ENCODE data around the gene NAA15.
"Not testable (repeated sequence)": the region's sequence is repeated elsewhere in the genome, so short reads cannot be mapped to it uniquely, and the experiment has no call there.

Gene NAA15

DNA sequence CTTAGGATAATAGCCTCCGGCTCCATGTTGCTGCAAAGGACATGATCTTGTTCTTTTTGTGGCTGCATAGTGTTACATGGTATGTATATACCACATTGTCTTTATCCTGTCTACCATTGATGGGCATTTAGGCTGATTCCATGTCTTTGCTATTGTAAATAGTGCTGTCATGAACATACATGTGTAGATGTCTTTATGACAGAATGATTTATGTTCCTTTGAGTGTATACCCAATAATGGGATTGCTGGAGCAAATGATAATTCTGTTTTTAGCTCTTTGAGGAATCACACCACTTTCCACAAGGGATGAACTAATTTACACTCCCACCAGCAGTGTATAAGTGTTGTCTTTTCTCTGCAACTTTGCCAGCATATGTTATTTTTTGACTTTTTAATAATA lies 157.2 kb downstream of the NAA15 start:
- TF ChIP-seq, protein P1, sequence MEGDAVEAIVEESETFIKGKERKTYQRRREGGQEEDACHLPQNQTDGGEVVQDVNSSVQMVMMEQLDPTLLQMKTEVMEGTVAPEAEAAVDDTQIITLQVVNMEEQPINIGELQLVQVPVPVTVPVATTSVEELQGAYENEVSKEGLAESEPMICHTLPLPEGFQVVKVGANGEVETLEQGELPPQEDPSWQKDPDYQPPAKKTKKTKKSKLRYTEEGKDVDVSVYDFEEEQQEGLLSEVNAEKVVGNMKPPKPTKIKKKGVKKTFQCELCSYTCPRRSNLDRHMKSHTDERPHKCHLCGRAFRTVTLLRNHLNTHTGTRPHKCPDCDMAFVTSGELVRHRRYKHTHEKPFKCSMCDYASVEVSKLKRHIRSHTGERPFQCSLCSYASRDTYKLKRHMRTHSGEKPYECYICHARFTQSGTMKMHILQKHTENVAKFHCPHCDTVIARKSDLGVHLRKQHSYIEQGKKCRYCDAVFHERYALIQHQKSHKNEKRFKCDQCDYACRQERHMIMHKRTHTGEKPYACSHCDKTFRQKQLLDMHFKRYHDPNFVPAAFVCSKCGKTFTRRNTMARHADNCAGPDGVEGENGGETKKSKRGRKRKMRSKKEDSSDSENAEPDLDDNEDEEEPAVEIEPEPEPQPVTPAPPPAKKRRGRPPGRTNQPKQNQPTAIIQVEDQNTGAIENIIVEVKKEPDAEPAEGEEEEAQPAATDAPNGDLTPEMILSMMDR (IDR thresholded peaks at IDR 0.05; ENCODE audit: low read depth, low read length) = no peak
- H3K4me3 ChIP-seq (ENCODE audit: low read depth, low read length) = no peak overlapping the region

DNA sequence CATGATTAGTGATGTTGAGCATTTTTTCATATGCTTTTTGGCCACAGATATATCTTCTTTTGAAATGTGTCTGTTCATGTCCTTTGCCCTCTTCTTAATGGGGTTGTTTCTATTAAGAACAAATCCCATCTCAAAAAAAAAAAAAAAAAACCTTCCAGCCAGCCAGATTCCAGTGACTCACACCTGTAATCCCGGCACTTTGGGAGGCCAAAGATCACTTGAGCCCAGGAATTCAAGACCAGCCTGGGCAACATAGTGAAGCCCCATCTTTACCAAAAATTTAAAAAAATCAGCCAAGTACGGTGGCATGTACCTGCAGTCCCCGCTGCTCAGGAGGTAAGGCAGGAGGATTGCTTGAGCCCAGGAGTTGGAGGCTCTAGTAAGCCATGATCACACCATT lies 157.7 kb downstream of the NAA15 start:
- TF ChIP-seq, protein P1 (IDR thresholded peaks at IDR 0.05; ENCODE audit: low read depth, low read length) = no peak
- H3K4me3 ChIP-seq (ENCODE audit: low read depth, low read length) = no peak overlapping the region

DNA sequence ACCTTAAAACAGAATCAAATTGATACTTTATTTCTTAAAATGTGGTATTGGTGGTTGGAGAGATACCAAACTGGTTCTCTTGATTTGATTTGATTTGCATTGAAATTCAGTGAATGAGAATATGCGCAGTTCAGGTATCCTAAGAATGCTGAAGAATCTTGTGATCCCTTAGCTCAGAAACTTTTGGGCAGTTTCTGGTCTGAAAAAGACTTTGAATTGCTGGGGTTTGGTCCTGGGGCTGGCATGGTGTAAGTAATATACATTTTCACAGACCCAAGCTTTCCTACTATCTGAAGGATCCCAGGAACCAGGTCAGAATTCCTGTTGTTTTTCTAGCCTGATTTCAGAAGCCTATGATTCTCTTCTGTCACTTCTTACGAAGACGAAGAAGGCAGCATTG lies 159.3 kb downstream of the NAA15 start:
- TF ChIP-seq, protein P1 (IDR thresholded peaks at IDR 0.05; ENCODE audit: low read depth, low read length) = no peak
- no peak overlapping the region for H3K4me3 ChIP-seq (ENCODE audit: low read depth, low read length)

DNA sequence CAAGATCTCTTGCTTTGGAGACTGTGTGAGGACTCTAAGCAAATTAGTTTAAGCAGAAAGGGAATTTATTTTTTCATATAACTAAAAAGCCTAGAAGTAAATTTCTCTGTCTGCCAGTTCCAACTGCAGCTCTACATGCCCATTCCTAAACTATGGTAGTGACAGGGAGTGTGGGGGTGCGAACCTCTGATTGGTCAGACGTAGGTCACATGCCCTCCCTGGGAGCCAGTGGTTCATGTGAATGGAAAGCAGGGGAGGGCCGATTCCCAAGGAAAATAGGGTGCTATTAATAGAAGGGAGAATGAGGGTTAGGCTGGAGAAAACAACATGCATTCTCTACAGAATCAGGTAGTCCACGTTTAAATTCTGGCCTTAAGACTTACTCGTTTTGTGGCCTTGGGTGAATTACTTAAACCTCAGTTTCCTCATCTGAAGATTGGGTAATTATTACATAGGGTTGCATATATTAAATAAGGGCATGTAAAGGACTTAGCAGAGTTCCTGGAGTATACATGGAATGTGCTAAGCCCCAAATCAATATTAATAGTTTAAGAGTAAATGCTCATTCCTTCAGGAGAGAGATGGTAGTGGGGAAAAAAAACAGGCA lies 159.8 kb downstream of the NAA15 start:
- H3K4me3 ChIP-seq (ENCODE audit: low read depth, low read length) = no peak overlapping the region
- TF ChIP-seq, protein P1 (IDR thresholded peaks at IDR 0.05; ENCODE audit: low read depth, low read length) = no peak

DNA sequence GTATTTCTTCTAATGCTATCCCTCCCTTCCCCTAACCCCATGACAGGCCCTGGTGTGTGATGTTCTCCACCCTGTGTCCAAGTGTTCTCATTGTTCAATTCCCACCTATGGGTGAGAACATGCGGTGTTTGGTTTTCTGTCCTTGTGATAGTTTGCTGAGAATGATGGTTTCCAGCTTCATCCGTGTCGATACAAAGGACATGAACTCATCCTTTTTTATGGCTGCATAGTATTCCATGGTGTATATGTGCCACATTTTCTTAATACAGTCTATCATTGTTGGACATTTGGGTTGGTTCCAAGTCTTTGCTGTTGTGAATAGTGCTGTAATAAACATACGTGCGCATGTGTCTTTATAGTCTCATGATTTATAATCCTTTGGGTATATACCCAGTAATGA lies 163.2 kb downstream of the NAA15 start:
- H3K4me3 ChIP-seq (ENCODE audit: low read depth, low read length) = not testable (repeated sequence)

DNA sequence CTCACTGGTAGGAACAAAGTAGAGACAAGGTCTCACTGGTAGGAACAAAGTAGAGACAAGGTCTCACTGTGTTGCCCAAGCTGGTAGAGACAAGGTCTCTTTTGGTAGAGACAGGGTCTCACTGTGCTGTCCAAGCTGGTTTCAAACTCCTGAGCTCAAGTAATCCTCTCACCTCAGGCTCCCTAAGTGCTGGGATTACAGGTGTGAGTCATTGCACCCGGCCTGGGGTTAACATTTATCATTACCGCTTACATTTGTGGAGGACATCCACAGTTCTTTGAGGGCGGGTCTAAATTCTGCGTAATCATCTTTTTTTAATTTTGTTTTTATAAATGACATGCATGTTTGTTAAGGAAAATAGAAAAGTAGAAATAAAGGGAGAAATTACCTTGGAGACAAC lies 164.6 kb downstream of the NAA15 start:
- TF ChIP-seq, protein P1 (IDR thresholded peaks at IDR 0.05; ENCODE audit: low read depth, low read length) = no peak
- no peak overlapping the region for H3K4me3 ChIP-seq (ENCODE audit: low read depth, low read length)

DNA sequence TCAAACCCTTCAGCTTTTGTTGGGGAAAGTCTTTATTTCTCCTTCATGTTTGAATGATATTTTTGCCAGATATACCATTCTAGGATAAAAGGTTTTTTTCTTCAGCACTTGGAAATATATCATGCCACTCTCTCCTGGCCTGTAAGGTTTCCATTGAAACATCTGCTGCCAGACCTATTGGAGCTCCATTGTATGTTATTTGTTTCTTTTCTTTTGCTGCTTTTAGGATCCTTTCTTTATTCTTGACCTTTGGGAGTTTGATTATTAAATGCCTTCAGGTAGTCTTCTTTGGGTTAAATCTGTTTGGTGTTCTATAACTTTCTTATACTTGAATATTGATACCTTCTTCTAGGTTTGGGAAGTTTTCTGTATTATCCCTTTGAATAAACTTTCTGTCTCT lies 167.5 kb downstream of the NAA15 start:
- H3K4me3 ChIP-seq (ENCODE audit: low read depth, low read length) = not testable (repeated sequence)

DNA sequence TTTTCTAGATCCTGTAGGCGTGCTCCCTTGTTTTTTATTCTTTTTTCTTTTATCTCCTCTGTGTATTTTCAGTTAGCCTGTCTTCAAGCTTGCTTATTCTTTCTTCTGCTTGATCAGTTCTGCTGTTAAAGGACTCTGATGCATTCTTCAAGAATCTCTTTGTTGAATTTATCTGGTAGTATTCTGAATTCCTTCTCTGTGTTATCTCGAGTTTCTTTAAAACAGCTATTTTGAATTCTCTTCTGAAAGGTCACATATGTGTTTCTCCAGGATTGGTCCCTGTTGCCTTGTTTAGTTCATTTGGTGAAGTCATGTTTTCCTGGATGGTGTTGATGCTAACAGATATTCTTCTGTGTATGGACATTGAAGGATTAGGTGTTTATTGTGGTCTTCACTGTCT lies 167.9 kb downstream of the NAA15 start:
- TF ChIP-seq, protein P1 (IDR thresholded peaks at IDR 0.05; ENCODE audit: low read depth, low read length) = no peak
- no peak overlapping the region for H3K4me3 ChIP-seq (ENCODE audit: low read depth, low read length)

Data from WI38 (cell line).